IMR-90 (cell line): ENCODE results near the gene DLX1. TPM values are rescaled to one million over a fixed set of nuclear protein-coding genes. Genes with fewer than 3 reads are reported as not detected.

ENCODE experiments used
- ATAC-seq: fragments of 200-7000 bp; cut with Tn5 transposase; 2 replicates; pipeline ENCODE4 v1.9.1; 2020; ENCODE audit warnings: low read depth, mild to moderate bottlenecking, moderate library complexity
- BruUV-seq: library from RNA; stranded (reverse); fragments of 400-500 nt; replicated peaks from 2 replicates; lab custom pipeline; 2021; lab: Mats Ljungman, UMichigan
- CTCF ChIA-PET: fragments of 300-600 bp; formaldehyde crosslinking; extraction: SDS; loops from one replicate; lab custom pipeline; 2021; ENCODE audit warnings: antibody characterized with exemption; lab: Yijun Ruan, JAX
- POLR2A ChIA-PET: fragments of 300-600 bp; sonication (Branson Sonifier 250); formaldehyde crosslinking; loops from one replicate; lab custom pipeline; 2022; ENCODE audit warnings: antibody characterized with exemption; ENCODE audit not compliant: unreplicated experiment; lab: Charles Lee
- DNase-seq: peaks from one replicate; pipeline ENCODE4 v3.0.0; 2013
- H2AFZ ChIP-seq: replicated peaks from 2 replicates; pipeline ENCODE3; 2013; ENCODE audit warnings: low read length, mild to moderate bottlenecking; ENCODE audit not compliant: poor library complexity
- H2AK5ac ChIP-seq: 2 replicates; pipeline ENCODE4 v1.6.1; 2013; ENCODE audit warnings: low read depth, low read length, inconsistent platforms
- H2AK9ac ChIP-seq: replicated peaks from 2 replicates; pipeline ENCODE3; 2013; ENCODE audit warnings: mild to moderate bottlenecking, low read depth, low read length, moderate library complexity; ENCODE audit not compliant: poor library complexity
- H2BK120ac ChIP-seq: 2 replicates; pipeline ENCODE4 v1.6.1; 2013; ENCODE audit warnings: low read depth, low read length, inconsistent platforms
- H2BK15ac ChIP-seq: 3 replicates; pipeline ENCODE4 v1.6.1; 2013; ENCODE audit warnings: low read depth, low read length, inconsistent platforms
- H2BK20ac ChIP-seq: 2 replicates; pipeline ENCODE4 v1.6.1; 2013; ENCODE audit warnings: low read depth, mild to moderate bottlenecking, inconsistent platforms, low read length, moderate library complexity
- H2BK5ac ChIP-seq: 2 replicates; pipeline ENCODE4 v1.6.1; 2013; ENCODE audit warnings: mild to moderate bottlenecking, low read depth, low read length, inconsistent platforms; ENCODE audit not compliant: poor library complexity, severe bottlenecking
- H3K14ac ChIP-seq: replicated peaks from 2 replicates; pipeline ENCODE4 v1.6.1; 2013; ENCODE audit warnings: low read depth, low read length, inconsistent platforms
- H3K18ac ChIP-seq: 2 replicates; pipeline ENCODE4 v1.6.1; 2013; ENCODE audit warnings: low read depth, low read length, control low read depth
- H3K23ac ChIP-seq: 2 replicates; pipeline ENCODE4 v1.6.1; 2013; ENCODE audit warnings: low read depth, low read length, inconsistent platforms
- H3K27ac ChIP-seq: 2 replicates; pipeline ENCODE4 v1.5.1; 2013; ENCODE audit warnings: mild to moderate bottlenecking, control low read depth, low read length; ENCODE audit not compliant: insufficient read depth
- H3K27me3 ChIP-seq: 2 replicates; pipeline ENCODE4 v1.6.1; 2013; ENCODE audit warnings: low read length; ENCODE audit not compliant: control insufficient read depth, insufficient read depth
- H3K36me3 ChIP-seq: 2 replicates; pipeline ENCODE4 v1.6.1; 2013; ENCODE audit warnings: low read length, mixed read lengths; ENCODE audit not compliant: control insufficient read depth, insufficient read depth
- H3K4ac ChIP-seq: 2 replicates; pipeline ENCODE4 v1.6.1; 2013; ENCODE audit warnings: low read depth, low read length, inconsistent platforms
- H3K4me1 ChIP-seq: 2 replicates; pipeline ENCODE4 v1.6.1; 2013; ENCODE audit warnings: low read length, mixed read lengths; ENCODE audit not compliant: control insufficient read depth, insufficient read depth
- H3K4me2 ChIP-seq: 2 replicates; pipeline ENCODE4 v1.6.1; 2013; ENCODE audit warnings: low read depth, mild to moderate bottlenecking, control low read depth, low read length, moderate library complexity
- H3K4me3 ChIP-seq: 2 replicates; pipeline ENCODE4 v1.5.1; 2013; ENCODE audit warnings: low read depth, mild to moderate bottlenecking, control low read depth, low read length, moderate library complexity; ENCODE audit not compliant: insufficient read depth
- H3K56ac ChIP-seq: 2 replicates; pipeline ENCODE4 v1.6.1; 2013; ENCODE audit warnings: low read length, inconsistent platforms; ENCODE audit not compliant: insufficient read depth; ENCODE audit errors: extremely low read depth
- H3K79me1 ChIP-seq, 2 experiments: 2 replicates each; pipeline ENCODE4 v1.6.1; 2013; ENCODE audit warnings: low read length in 2 of 2, inconsistent platforms in 1 of 2, low read depth in 1 of 2
- H3K9ac ChIP-seq: 2 replicates; pipeline ENCODE4 v1.6.1; 2013; ENCODE audit warnings: low read depth, low read length, control low read depth
- H3K9me1 ChIP-seq: 2 replicates; pipeline ENCODE4 v1.6.1; 2013; ENCODE audit warnings: low read length, inconsistent platforms; ENCODE audit not compliant: insufficient read depth
- H3K9me3 ChIP-seq: 2 replicates; pipeline ENCODE4 v1.6.1; 2013; ENCODE audit warnings: low read length; ENCODE audit not compliant: control insufficient read depth, insufficient read depth
- H4K20me1 ChIP-seq: 2 replicates; pipeline ENCODE4 v1.6.1; 2013; ENCODE audit warnings: low read length, inconsistent platforms; ENCODE audit not compliant: insufficient read depth
- H4K5ac ChIP-seq: 2 replicates; pipeline ENCODE4 v1.6.1; 2013; ENCODE audit warnings: mild to moderate bottlenecking, low read depth, low read length, control low read depth
- H4K8ac ChIP-seq, 2 experiments: 2 replicates each; pipeline ENCODE4 v1.6.1; 2013; ENCODE audit warnings: low read depth in 2 of 2, low read length in 2 of 2, control low read depth in 1 of 2, inconsistent platforms in 1 of 2
- H4K91ac ChIP-seq: 2 replicates; pipeline ENCODE4 v1.6.1; 2013; ENCODE audit warnings: low read depth, low read length, inconsistent platforms; ENCODE audit not compliant: insufficient read depth
- CHD1 ChIP-seq: IDR thresholded peaks from 2 replicates; pipeline ENCODE4 v1.6.1; 2012; ENCODE audit warnings: low read depth, low read length, improper control_type of control experiment
- MAFK ChIP-seq: IDR thresholded peaks from 2 replicates; pipeline ENCODE4 v1.6.1; 2012; ENCODE audit warnings: low read depth, low read length, improper control_type of control experiment
- NFE2L2 ChIP-seq: fragments of 150-350 bp; IDR thresholded peaks from 2 replicates; pipeline ENCODE4 v1.6.1; 2016; ENCODE audit warnings: low read depth, mild to moderate bottlenecking, low read length
- RAD21 ChIP-seq: IDR thresholded peaks from 2 replicates; pipeline ENCODE4 v1.6.1; 2012; ENCODE audit warnings: low read length, improper control_type of control experiment
- RCOR1 ChIP-seq: IDR thresholded peaks from 2 replicates; pipeline ENCODE4 v1.6.1; 2012; ENCODE audit warnings: mild to moderate bottlenecking, low read length, improper control_type of control experiment; ENCODE audit not compliant: insufficient replicate concordance
- WGBS, 2 experiments: methylation state at CpG; one replicate each; pipeline versions ENCODE4 v1.1.5 to v1.1.7; 2013; ENCODE audit warnings: missing lambda C conversion rate in 2 of 2; ENCODE audit not compliant: insufficient read length in 1 of 2; ENCODE audit errors: extremely low coverage in 2 of 2; 5-methylcytosine and 5-hydroxymethylcytosine counted together
- dilution Hi-C: fragments of 300-500 bp; cut with HindIII; formaldehyde crosslinking; loops from one replicate; pipeline ENCODE4 v1.14.3; 2018; ENCODE audit warnings: low sequenced_read_pairs; ENCODE audit not compliant: unreplicated experiment
- in situ Hi-C: fragments of 300-500 bp; cut with MboI; formaldehyde crosslinking; loops from 3 replicates; pipeline ENCODE4 v1.14.3; 2019; ENCODE audit warnings: low sequenced_read_pairs, inconsistent platforms, mixed read lengths
- intact Hi-C: fragments of 100-400 bp; cut with micrococcal nuclease; formaldehyde crosslinking; loops from 2 replicates; pipeline ENCODE4 v1.10.0; 2022
- polyA plus RNA-seq, 3 experiments: library from polyadenylated mRNA; depleted of rRNA; stranded (reverse); fragments of >200 nt; gene quantifications; 2 replicates each; pipeline ENCODE4 v1.2.3, GENCODE V29; 2012; ENCODE audit warnings: low replicate concordance in 1 of 3
- total RNA-seq: library from RNA; depleted of rRNA; stranded (reverse); fragments of >200 nt; gene quantifications from 2 replicates; pipeline ENCODE4 v1.2.3, GENCODE V29; 2012
- TF ChIP-seq, protein P1 (sequence below): fragments of 150-350 bp; IDR thresholded peaks from 2 replicates; pipeline ENCODE4 v1.6.1; 2017; ENCODE audit warnings: mild to moderate bottlenecking, antibody characterized with exemption, low read length, low read depth
- TF ChIP-seq, protein P2 (sequence below): conservative IDR thresholded peaks from 2 replicates; pipeline ENCODE4 v1.5.1; 2012; ENCODE audit warnings: mild to moderate bottlenecking, low read depth, low read length, improper control_type of control experiment
- TF ChIP-seq, protein P3 (sequence below): fragments of 150-350 bp; IDR thresholded peaks from 2 replicates; pipeline ENCODE4 v1.6.1; 2016; ENCODE audit warnings: low read depth, mild to moderate bottlenecking, low read length, moderate library complexity, borderline replicate concordance

Gene DLX1
- total and polyA plus RNA-seq, 2 of the 4 experiments (the other 2 are of a cell fraction), result 0.36 to 2.2 TPM

DNA sequence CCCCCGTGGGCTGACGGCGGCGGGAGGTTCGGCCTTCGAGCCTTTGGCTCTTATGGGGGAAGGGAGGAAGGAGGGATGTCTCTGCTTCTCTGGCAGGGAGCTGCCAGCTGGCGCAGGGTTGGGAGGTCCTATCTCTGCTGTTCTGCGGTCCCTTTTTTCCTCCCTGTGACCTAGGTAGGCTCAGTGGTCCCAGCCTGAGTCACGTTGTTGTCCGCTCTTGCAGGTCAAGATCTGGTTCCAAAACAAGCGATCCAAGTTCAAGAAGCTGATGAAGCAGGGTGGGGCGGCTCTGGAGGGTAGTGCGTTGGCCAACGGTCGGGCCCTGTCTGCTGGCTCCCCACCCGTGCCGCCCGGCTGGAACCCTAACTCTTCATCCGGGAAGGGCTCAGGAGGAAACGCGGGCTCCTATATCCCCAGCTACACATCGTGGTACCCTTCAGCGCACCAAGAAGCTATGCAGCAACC lies 2.5 kb downstream of the DLX1 start:
- Histone ChIP-seq H3K18ac (no peak overlapping the region), H4K8ac (no peak overlapping the region), H3K79me1 (no peaks in the 10 kb centered on the region), H3K9me3 (peaks cover 5% of the 10 kb centered on the region; the same call in 1 of the 2 replicates), H3K27ac (no peak overlapping the region), H3K14ac (no peak overlapping the region), H3K9me1 (no peaks in the 10 kb centered on the region), H3K56ac (no peak overlapping the region), H3K4me3 (no peak overlapping the region), H3K4ac (no peak overlapping the region), H3K4me2 (no peak overlapping the region), H2BK5ac (no peak overlapping the region), H4K5ac (no peak overlapping the region), H3K23ac (no peak overlapping the region), H3K4me1 (no peaks in the 10 kb centered on the region; the same call in 1 of the 2 replicates), H3K9ac (no peak overlapping the region), H2BK120ac (no peak overlapping the region), H2AFZ (no peak overlapping the region), H2AK9ac (no peak overlapping the region), H3K36me3 (no peaks in the 10 kb centered on the region), H2BK20ac (no peak overlapping the region), H2BK15ac (no peak overlapping the region), H4K91ac (no peak overlapping the region), H2AK5ac (no peak overlapping the region), H4K20me1 (peaks cover 8% of the 10 kb centered on the region; the same call in 1 of the 2 replicates), H3K27me3 (peaks cover 82% of the 10 kb centered on the region)
- DNase-seq, result no peak
- WGBS, 2 experiments, result 45% methylated on average over 4 of the region's 23 CpGs; no CpG with 5 or more reads in 1 of the 2 experiments
- no peak for TF ChIP-seq CHD1
- no peak for TF ChIP-seq NFE2L2
- TF ChIP-seq RCOR1, result no peak
- TF ChIP-seq, protein P1, sequence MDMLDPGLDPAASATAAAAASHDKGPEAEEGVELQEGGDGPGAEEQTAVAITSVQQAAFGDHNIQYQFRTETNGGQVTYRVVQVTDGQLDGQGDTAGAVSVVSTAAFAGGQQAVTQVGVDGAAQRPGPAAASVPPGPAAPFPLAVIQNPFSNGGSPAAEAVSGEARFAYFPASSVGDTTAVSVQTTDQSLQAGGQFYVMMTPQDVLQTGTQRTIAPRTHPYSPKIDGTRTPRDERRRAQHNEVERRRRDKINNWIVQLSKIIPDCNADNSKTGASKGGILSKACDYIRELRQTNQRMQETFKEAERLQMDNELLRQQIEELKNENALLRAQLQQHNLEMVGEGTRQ, result no peak
- TF ChIP-seq RAD21, result no peak
- TF ChIP-seq, protein P2, sequence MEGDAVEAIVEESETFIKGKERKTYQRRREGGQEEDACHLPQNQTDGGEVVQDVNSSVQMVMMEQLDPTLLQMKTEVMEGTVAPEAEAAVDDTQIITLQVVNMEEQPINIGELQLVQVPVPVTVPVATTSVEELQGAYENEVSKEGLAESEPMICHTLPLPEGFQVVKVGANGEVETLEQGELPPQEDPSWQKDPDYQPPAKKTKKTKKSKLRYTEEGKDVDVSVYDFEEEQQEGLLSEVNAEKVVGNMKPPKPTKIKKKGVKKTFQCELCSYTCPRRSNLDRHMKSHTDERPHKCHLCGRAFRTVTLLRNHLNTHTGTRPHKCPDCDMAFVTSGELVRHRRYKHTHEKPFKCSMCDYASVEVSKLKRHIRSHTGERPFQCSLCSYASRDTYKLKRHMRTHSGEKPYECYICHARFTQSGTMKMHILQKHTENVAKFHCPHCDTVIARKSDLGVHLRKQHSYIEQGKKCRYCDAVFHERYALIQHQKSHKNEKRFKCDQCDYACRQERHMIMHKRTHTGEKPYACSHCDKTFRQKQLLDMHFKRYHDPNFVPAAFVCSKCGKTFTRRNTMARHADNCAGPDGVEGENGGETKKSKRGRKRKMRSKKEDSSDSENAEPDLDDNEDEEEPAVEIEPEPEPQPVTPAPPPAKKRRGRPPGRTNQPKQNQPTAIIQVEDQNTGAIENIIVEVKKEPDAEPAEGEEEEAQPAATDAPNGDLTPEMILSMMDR, result no peak
- TF ChIP-seq, protein P3, sequence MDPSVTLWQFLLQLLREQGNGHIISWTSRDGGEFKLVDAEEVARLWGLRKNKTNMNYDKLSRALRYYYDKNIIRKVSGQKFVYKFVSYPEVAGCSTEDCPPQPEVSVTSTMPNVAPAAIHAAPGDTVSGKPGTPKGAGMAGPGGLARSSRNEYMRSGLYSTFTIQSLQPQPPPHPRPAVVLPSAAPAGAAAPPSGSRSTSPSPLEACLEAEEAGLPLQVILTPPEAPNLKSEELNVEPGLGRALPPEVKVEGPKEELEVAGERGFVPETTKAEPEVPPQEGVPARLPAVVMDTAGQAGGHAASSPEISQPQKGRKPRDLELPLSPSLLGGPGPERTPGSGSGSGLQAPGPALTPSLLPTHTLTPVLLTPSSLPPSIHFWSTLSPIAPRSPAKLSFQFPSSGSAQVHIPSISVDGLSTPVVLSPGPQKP, result no peak
- TF ChIP-seq MAFK, result no peak
- in situ Hi-C loops, result no loop called here
- intact Hi-C loops, result loop anchor here (5.0 kb wide), 1 partner anchor 91 kb away; the partner anchor contains the start of gene METAP1D
- ChIA-PET CTCF (no interaction called here), POLR2A (no interaction called here)
- no peak for ATAC-seq
- dilution Hi-C loops, result no loop called here
- no TSS peak for BruUV-seq
